ENCODE results near the gene ZNF804A. TPM values are rescaled to one million over a fixed set of nuclear protein-coding genes. Genes with fewer than 3 reads are reported as not detected.

Gene ZNF804A
- total and polyA plus RNA-seq, 2 of the 4 experiments (the other 2 are of a cell fraction) = 2.2 to 2.7 TPM

DNA sequence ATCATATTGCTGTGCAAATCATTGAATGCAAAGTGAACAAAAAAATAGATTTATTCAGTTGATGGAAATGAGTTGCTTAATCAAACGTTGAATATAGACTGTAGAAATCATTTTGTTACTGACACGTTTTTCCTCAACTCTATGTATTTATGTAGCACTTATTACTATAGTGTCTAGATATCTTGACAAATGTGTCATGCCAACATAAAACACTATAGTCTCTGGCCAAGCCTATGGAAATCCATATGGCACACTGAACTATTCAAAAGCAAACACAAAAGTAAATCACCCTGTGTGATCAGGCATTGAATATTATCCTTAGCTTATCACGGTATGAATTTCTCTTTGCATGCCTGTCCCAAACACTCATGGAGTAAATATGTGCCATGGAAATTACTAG, 131.3 kb downstream of the ZNF804A start:
- no peak overlapping the region for H3K56ac ChIP-seq (ENCODE audit: extremely low read depth, insufficient read depth, low read length)
- intact Hi-C loops (cut with micrococcal nuclease) = no loop called here
- no peak overlapping the region for H2BK20ac ChIP-seq (ENCODE audit: low read depth, low read length)
- H4K20me1 ChIP-seq (ENCODE audit: insufficient read depth, low read length) = no peaks in the 10 kb centered on the region
- H2BK5ac ChIP-seq (ENCODE audit: low read depth, low read length, poor library complexity, severe bottlenecking) = no peak overlapping the region
- H3K9me1 ChIP-seq (ENCODE audit: insufficient read depth, low read length) = no peaks in the 10 kb centered on the region
- no peak overlapping the region for H3K14ac ChIP-seq (replicated peaks; ENCODE audit: low read depth, low read length)
- no peak overlapping the region for H3K4ac ChIP-seq (ENCODE audit: low read depth, low read length)
- H3K79me1 ChIP-seq (ENCODE audit: low read depth in 1 of 2, low read length in 2 of 2) = no peaks in the 10 kb centered on the region
- no peak overlapping the region for H4K8ac ChIP-seq (ENCODE audit: low read depth in 2 of 2, low read length in 2 of 2)
- H2AK9ac ChIP-seq (replicated peaks; ENCODE audit: low read depth, low read length, poor library complexity) = no peak overlapping the region
- H3K9ac ChIP-seq (ENCODE audit: low read depth, low read length) = no peak overlapping the region
- whole genome bisulfite sequencing, 2 experiments (ENCODE audit: extremely low coverage in 2 of 2, insufficient read length in 1 of 2) = no CpG with 5 or more reads among the region's 3 CpGs
- in situ Hi-C loops (cut with MboI; ENCODE audit: low sequenced_read_pairs) = no loop called here
- BruUV-seq (replicated peaks) = no TSS peak
- H3K9me3 ChIP-seq (ENCODE audit: control insufficient read depth, insufficient read depth, low read length) = no peaks in the 10 kb centered on the region
- POLR2A ChIA-PET (ENCODE audit: unreplicated experiment) = no interaction called here
- H2BK15ac ChIP-seq (ENCODE audit: low read depth, low read length) = no peak overlapping the region
- TF ChIP-seq RCOR1 (IDR thresholded peaks at IDR 0.05; ENCODE audit: insufficient replicate concordance, low read length) (no peak), RFX5 (IDR thresholded peaks at IDR 0.05; ENCODE audit: low read depth, low read length) (no peak), BHLHE40 (IDR thresholded peaks at IDR 0.05; ENCODE audit: low read depth, low read length) (no peak), RAD21 (IDR thresholded peaks at IDR 0.05; ENCODE audit: low read length) (no peak), SMC3 (IDR thresholded peaks at IDR 0.05; ENCODE audit: low read depth, low read length) (no peak), CEBPB (IDR thresholded peaks at IDR 0.05; ENCODE audit: low read depth, low read length) (no peak), FOS (IDR thresholded peaks at IDR 0.05; ENCODE audit: low read depth, low read length) (no peak), MAZ (IDR thresholded peaks at IDR 0.05; ENCODE audit: borderline replicate concordance, low read depth, low read length) (no peak), POLR2A (IDR thresholded peaks at IDR 0.05; ENCODE audit: low read depth, low read length) (no peak), CHD1 (IDR thresholded peaks at IDR 0.05; ENCODE audit: low read depth, low read length) (no peak)
- TF ChIP-seq, protein P1, sequence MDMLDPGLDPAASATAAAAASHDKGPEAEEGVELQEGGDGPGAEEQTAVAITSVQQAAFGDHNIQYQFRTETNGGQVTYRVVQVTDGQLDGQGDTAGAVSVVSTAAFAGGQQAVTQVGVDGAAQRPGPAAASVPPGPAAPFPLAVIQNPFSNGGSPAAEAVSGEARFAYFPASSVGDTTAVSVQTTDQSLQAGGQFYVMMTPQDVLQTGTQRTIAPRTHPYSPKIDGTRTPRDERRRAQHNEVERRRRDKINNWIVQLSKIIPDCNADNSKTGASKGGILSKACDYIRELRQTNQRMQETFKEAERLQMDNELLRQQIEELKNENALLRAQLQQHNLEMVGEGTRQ (IDR thresholded peaks at IDR 0.05; ENCODE audit: low read depth, low read length) = no peak
- TF ChIP-seq, protein P2, sequence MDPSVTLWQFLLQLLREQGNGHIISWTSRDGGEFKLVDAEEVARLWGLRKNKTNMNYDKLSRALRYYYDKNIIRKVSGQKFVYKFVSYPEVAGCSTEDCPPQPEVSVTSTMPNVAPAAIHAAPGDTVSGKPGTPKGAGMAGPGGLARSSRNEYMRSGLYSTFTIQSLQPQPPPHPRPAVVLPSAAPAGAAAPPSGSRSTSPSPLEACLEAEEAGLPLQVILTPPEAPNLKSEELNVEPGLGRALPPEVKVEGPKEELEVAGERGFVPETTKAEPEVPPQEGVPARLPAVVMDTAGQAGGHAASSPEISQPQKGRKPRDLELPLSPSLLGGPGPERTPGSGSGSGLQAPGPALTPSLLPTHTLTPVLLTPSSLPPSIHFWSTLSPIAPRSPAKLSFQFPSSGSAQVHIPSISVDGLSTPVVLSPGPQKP (IDR thresholded peaks at IDR 0.05; ENCODE audit: borderline replicate concordance, low read depth, low read length) = no peak
- CTCF ChIA-PET = no interaction called here
- H3K27ac ChIP-seq (ENCODE audit: insufficient read depth, low read length) = no peak overlapping the region
- no peak overlapping the region for H2AK5ac ChIP-seq (ENCODE audit: low read depth, low read length)
- no peak for ATAC-seq (ENCODE audit: low read depth)
- no peak overlapping the region for H3K4me2 ChIP-seq (ENCODE audit: low read depth, low read length)
- H3K36me3 ChIP-seq (ENCODE audit: control insufficient read depth, insufficient read depth, low read length) = no peaks in the 10 kb centered on the region
- H3K4me1 ChIP-seq (ENCODE audit: control insufficient read depth, insufficient read depth, low read length) = no peaks in the 10 kb centered on the region
- no peak overlapping the region for H3K4me3 ChIP-seq (ENCODE audit: insufficient read depth, low read depth, low read length)
- no peak overlapping the region for H4K5ac ChIP-seq (ENCODE audit: low read depth, low read length)
- no peak overlapping the region for H4K91ac ChIP-seq (ENCODE audit: insufficient read depth, low read depth, low read length)
- H3K27me3 ChIP-seq (ENCODE audit: control insufficient read depth, insufficient read depth, low read length) = no peaks in the 10 kb centered on the region
- no peak overlapping the region for H3K23ac ChIP-seq (ENCODE audit: low read depth, low read length)
- no peak overlapping the region for H2AFZ ChIP-seq (replicated peaks; ENCODE audit: low read length, poor library complexity)
- peak; percentile 18 for DNase-seq
- dilution Hi-C loops (cut with HindIII; ENCODE audit: low sequenced_read_pairs, unreplicated experiment) = no loop called here
- H2BK120ac ChIP-seq (ENCODE audit: low read depth, low read length) = no peak overlapping the region
- H3K18ac ChIP-seq (ENCODE audit: low read depth, low read length) = no peak overlapping the region
